Vagina (tissue), 2 donors: ENCODE data around the gene ALDH16A1.

Source experiments
- POLR2A ChIP-seq, 2 donors: fragments of 450-650 bp; IDR thresholded peaks; one replicate each; pipeline ENCODE4 v1.6.1; 2017; ENCODE audit warnings: antibody characterized with exemption in 2 of 2, mild to moderate bottlenecking in 2 of 2, moderate library complexity in 2 of 2
- TF ChIP-seq, protein P1 (sequence below), 3 experiments: fragments of 450-650 bp in 2 of 3; fragments of 200-600 bp in 1 of 3; sonication (generic) in 1 of 3; IDR thresholded peaks; one replicate each; pipeline ENCODE4 v1.5.1; 2017 to 2019; ENCODE audit warnings: antibody characterized with exemption in 3 of 3, mild to moderate bottlenecking in 2 of 3, moderate library complexity in 2 of 3

GRCh38 chr19:49461656-49462055 lies 8.6 kb downstream of the ALDH16A1 start:
- no peak for TF ChIP-seq POLR2A (IDR thresholded peaks at IDR 0.05)
- TF ChIP-seq, protein P1, sequence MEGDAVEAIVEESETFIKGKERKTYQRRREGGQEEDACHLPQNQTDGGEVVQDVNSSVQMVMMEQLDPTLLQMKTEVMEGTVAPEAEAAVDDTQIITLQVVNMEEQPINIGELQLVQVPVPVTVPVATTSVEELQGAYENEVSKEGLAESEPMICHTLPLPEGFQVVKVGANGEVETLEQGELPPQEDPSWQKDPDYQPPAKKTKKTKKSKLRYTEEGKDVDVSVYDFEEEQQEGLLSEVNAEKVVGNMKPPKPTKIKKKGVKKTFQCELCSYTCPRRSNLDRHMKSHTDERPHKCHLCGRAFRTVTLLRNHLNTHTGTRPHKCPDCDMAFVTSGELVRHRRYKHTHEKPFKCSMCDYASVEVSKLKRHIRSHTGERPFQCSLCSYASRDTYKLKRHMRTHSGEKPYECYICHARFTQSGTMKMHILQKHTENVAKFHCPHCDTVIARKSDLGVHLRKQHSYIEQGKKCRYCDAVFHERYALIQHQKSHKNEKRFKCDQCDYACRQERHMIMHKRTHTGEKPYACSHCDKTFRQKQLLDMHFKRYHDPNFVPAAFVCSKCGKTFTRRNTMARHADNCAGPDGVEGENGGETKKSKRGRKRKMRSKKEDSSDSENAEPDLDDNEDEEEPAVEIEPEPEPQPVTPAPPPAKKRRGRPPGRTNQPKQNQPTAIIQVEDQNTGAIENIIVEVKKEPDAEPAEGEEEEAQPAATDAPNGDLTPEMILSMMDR (IDR thresholded peaks at IDR 0.05) = no peak
